NCI-H510A treated with DMSO at 0.1 percent for 48 hours (cell line): Measurements from ENCODE around the gene NT5M.
"Not testable (repeated sequence)": the region's sequence is repeated elsewhere in the genome, so short reads cannot be mapped to it uniquely, and the experiment has no call there.

ENCODE experiments used
- DNase-seq: peaks from one replicate; lab custom pipeline; 2025; lab: John Stamatoyannopoulos, UW

Gene NT5M

DNA sequence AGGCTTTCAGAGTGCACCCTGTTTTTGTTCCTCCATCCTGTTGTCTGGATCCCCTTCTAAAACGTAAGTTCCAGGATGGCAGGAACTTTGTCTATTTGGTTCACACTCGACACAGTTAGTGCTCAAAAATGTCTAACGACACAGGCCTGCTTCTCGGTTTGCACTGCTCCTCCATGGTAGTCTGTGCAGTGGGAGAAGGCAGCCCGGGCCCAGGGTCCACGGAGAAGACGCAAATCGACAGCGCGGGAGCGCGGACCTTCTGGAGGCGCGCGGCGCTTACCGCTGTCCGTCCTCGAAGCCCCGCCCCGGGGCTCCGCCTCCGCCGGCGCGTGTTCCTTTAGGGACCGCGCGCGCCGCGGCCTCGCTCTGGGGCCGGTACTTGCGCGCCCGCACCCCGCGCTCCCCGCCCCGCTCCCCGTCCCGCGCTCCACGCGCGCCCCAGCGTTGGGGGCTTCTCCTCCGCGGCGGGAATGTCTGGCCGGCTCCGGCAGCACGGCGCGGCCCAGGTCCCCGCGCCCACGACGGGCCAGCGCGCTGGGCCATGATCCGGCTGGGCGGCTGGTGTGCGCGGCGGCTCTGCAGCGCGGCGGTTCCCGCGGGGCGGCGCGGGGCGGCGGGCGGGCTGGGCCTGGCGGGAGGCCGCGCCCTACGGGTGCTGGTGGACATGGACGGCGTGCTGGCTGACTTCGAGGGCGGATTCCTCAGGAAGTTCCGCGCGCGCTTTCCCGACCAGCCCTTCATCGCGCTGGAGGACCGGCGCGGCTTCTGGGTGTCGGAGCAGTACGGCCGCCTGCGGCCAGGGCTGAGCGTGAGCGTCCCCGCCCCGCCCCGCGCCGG lies at the start of gene NT5M:
TSS of gene NT5M (plus strand) at position 364 of the 837 bp plus-strand sequence. CDS start at position 542, 178 bp downstream.
- peak; percentile 83 for DNase-seq

DNA sequence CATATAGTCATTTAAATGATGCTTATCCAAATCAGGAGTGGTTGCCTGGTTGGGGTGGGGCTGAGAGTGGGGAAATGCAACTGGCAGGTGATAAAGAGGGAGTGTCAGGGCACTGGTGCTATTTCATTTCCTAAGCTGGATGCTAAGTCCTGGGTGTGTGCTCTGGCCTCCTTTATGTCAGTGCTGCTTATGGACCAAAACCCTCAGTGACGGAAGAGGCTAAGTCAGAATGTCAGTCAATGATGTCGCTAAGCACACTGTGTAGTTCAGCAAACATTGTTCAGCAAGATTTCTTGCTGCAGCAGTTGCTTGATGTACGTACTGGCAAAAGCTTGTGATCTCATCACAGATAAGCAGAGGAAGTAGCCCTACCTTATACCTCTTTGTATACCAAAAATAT lies 49.8 kb upstream of the NT5M start:
- no peak for DNase-seq

DNA sequence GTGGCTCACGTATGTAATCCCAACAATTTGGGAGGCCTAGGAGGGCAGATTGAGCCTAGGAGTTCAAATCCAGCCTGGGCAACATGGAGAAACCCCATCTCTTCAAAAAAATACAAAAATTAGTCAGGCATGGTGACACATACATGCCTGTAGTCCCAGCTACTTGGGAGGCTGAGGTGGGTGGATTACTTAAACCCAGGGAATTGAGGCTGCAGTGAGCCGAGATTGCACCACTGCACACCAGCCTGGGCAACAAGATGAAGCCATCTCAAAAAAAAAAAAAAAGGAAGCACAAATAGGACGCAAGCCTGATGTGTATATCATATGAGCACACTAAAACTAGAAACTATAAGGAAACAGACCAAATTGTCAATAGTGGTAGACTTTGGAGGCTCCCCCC lies 49.1 kb upstream of the NT5M start:
- DNase-seq, result no peak

GRCh38 chr17:17255689-17256088 lies 47.5 kb upstream of the NT5M start:
- not testable (repeated sequence) for DNase-seq

GRCh38 chr17:17256316-17256715 lies 46.9 kb upstream of the NT5M start:
- DNase-seq, result no peak

DNA sequence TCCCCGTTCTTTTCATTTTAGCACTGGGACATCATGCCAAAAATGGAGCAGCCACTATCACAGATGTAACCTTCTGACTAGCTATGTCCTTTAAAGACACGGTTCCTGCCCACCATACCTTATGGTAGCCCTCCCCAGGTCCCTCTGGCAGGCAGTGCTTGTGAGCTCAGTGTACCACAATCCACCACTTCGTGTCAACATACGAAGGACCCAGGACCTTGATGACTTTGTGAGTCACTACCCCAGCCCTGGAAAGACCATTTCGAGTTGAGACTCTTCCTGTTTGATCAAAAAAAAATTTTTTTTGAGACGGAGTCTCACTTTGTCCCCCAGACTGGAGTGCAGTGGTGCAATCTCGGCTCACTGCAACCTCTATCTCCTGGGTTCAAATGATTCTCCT lies 45.2 kb upstream of the NT5M start:
- DNase-seq, result no peak

DNA sequence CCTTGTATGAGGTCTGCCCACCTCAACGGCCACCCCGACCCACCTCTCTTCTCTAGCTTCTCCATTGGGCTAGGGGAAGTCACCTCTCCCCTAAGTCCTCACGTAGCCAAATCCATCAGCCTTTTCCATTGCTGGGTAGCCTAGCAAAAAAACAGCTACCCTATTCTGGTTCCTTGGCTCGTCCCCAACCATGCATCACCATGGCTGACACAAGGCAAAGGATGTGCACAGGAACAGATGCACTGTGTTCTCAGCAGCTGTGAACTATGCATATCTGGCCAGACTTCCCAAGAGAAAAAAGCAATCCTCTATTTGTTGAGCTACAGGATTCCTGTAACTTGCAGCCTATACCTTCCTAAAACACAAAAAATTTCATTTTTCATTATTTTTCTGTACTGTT lies 44.2 kb upstream of the NT5M start:
- no peak for DNase-seq

- DNase-seq, result peak; percentile 80
These were observed 38.7 kb upstream of the NT5M start for GRCh38 chr17:17264430-17264829.

DNA sequence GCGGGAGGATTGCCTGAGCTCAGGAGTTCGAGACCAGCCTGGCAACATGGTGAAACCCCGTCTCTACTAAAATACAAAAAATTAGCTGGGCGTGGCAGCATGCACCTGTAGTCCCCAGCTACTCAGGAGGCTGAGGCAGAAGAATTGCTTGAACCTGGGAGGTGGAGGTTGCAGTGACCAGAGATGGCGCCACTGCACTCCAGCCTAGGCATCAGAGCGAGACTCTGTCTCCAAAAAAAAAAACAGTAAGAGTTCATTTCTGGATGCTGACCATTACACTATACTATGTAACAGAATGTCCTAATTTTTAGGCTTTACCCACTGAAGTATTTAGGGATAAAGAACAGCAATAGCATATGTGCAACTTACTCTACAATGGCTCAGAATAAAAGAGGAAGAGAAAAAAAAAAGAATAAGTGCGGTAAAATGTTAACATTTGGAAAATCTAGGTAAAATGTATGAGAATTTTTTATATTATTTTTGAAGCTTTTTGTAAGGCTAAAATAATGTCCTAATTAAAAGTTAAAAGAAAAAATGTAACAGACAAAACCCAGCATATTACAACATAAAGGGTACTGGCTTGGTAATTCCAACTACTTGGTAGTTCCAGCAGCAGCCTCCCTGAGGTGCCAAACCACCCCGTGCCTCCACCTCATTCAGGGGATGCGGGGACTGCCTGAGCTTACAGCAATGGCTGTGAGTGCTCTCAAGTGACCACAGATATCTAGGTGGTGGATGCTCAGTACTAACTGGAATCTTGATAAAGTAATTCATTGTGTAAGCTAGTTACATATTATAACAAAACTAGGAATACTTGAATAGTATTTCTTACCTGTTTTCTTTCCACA lies 33.0 kb upstream of the NT5M start:
- no peak for DNase-seq

GRCh38 chr17:17275971-17276370 lies 27.2 kb upstream of the NT5M start:
- DNase-seq, result no peak

GRCh38 chr17:17277431-17277830 lies 25.7 kb upstream of the NT5M start:
- DNase-seq, result not testable (repeated sequence)

- no peak for DNase-seq
These were observed 23.9 kb upstream of the NT5M start for GRCh38 chr17:17279316-17279715.

- DNase-seq, result peak; percentile 95
These were observed 22.3 kb upstream of the NT5M start, which contains the start of gene COPS3 for GRCh38 chr17:17280613-17281549. COPS3 (minus strand) TSS chr17:17281246; CDS start chr17:17281186, 60 bp downstream.

- no peak for DNase-seq
These were observed 17.2 kb upstream of the NT5M start for GRCh38 chr17:17285951-17286350.

DNA sequence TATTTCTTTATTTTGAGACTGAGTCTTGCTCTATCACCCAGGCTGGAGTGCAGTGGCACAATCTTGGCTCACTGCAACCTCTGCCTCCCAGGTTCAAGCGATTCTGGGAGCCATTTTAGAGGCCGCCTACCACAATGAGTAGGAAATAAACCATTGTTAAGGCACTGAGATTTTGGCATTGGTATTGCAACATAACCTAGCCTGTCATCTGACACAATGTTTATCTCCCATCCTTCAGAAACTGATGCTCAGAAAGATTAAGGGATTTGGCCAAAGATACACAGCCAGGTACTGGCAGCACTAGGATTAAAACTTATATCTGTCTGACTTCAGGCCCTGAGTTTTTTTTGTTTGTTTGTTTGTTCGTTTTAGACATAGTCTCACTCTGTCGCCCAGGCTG lies 14.1 kb upstream of the NT5M start:
- no peak for DNase-seq

DNA sequence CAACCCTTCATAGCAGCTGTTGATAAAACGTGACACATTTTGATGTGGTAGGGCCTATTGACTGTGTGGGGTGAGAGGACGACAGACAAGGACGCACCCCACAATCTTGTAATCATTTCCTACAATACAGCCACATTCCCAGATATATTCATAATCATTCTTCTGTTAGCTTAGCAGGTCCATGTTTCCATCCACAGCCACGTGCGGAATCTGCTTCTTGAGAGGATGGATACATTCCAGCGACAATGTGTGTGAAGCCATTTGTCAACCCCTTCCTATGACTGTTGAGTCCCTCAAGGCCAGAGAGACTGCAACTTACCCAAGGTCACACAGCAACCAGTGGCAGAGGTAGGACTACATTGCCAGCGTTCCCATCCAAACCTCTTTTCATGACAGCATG lies 13.5 kb upstream of the NT5M start:
- no peak for DNase-seq

DNA sequence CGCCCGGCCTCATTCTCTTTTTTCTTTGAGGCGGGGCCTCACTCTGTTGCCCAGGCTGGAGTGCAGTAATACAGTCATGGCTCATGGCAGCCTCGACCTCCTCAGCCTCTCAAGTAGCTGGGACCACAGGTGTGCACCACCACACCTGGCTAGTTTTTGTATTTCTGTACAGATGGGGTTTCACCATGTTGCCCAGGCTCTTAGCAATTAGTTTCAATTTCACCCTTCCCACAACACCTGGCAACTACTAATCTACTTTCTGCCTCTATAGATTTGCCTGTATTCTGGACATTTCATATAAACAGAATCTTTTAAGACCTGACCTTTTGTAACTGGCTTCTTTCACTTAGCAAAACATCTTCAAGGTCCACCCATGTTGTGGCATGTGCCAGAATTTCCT lies 8.0 kb upstream of the NT5M start:
- DNase-seq, result no peak

DNA sequence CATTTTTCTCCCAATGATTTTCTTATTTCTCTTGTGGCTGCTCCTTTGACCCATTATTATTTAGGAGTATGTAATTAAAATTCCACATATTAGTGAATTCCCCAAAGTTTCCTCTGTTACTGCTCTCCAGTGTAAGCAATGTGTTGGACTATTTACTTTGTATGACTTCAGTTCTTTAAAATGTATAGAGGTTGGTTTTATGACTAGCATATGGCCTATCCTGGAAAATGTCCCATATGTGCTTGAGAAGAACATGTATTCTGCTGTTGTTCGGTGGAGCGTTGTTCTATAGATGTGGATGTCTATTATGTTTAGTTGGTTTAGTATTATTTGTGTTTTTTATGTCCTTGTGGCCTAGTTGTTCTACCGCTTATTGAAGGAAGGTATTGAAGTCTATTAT lies 6.0 kb upstream of the NT5M start:
- no peak for DNase-seq

DNA sequence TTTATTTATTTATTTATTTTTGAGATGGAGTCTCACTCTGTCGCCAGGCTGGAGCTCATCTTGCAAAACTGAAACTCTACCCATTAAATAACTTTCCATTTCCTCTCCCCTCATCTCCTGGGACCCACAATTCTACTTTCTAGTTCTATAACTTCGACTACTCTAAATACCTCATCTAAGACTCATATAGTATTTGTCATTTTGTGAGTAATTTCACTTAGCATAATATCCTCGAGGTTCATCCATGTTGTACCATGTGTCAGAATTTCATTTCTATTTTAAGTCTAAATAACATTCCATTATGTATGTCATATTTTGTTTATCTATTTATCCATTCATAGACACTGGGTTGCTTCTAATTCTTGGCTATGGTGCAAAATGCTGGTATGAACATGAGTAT lies 5.1 kb upstream of the NT5M start:
- no peak for DNase-seq

- no peak for DNase-seq
These were observed 2.3 kb upstream of the NT5M start for GRCh38 chr17:17300624-17301568.

- not testable (repeated sequence) for DNase-seq
These were observed 1.5 kb upstream of the NT5M start for GRCh38 chr17:17301659-17302058.
